RWPE2 (cell line): ENCODE data around the gene MRPS18A.

Experiments used
- ATAC-seq: fragments of 200-7000 bp; cut with Tn5 transposase; 3 replicates; pipeline ENCODE4 v1.9.1; 2021; ENCODE audit warnings: low read depth
- DNase-seq: peaks from one replicate; pipeline ENCODE4 v3.0.0-alpha.2; 2020; ENCODE audit warnings: low spot score
- H3K27ac ChIP-seq: fragments of 450-650 bp; 2 replicates; pipeline ENCODE4 v1.5.1; 2017; ENCODE audit warnings: mild to moderate bottlenecking; ENCODE audit not compliant: poor library complexity, severe bottlenecking
- H3K27me3 ChIP-seq: fragments of 250-450 bp; sonication (Bioruptor Pico); 2 replicates; pipeline ENCODE4 v1.5.1; 2021; ENCODE audit warnings: mild to moderate bottlenecking, moderate library complexity; ENCODE audit not compliant: insufficient read depth, poor library complexity, severe bottlenecking
- H3K36me3 ChIP-seq: fragments of 250-450 bp; sonication (Bioruptor Pico); 2 replicates; pipeline ENCODE4 v1.5.1; 2020; ENCODE audit warnings: low read depth, mild to moderate bottlenecking, moderate library complexity
- H3K4me1 ChIP-seq: fragments of 250-450 bp; sonication (Bioruptor Pico); 2 replicates; pipeline ENCODE4 v1.5.1; 2021; ENCODE audit warnings: mild to moderate bottlenecking, moderate library complexity; ENCODE audit not compliant: insufficient read depth, poor library complexity, severe bottlenecking
- H3K4me3 ChIP-seq: fragments of 250-450 bp; sonication (Bioruptor Pico); 2 replicates; pipeline ENCODE4 v1.5.1; 2021; ENCODE audit warnings: mild to moderate bottlenecking, moderate library complexity; ENCODE audit not compliant: severe bottlenecking
- H3K9me3 ChIP-seq: fragments of 250-450 bp; sonication (Bioruptor Pico); 2 replicates; pipeline ENCODE4 v1.5.1; 2021; ENCODE audit warnings: mild to moderate bottlenecking, moderate library complexity; ENCODE audit not compliant: severe bottlenecking
- TF ChIP-seq, protein P1 (sequence below): fragments of 450-650 bp; IDR thresholded peaks from one replicate; pipeline ENCODE4 v1.5.1; 2017; ENCODE audit warnings: mild to moderate bottlenecking, moderate library complexity; ENCODE audit not compliant: poor library complexity, severe bottlenecking

Gene MRPS18A

DNA sequence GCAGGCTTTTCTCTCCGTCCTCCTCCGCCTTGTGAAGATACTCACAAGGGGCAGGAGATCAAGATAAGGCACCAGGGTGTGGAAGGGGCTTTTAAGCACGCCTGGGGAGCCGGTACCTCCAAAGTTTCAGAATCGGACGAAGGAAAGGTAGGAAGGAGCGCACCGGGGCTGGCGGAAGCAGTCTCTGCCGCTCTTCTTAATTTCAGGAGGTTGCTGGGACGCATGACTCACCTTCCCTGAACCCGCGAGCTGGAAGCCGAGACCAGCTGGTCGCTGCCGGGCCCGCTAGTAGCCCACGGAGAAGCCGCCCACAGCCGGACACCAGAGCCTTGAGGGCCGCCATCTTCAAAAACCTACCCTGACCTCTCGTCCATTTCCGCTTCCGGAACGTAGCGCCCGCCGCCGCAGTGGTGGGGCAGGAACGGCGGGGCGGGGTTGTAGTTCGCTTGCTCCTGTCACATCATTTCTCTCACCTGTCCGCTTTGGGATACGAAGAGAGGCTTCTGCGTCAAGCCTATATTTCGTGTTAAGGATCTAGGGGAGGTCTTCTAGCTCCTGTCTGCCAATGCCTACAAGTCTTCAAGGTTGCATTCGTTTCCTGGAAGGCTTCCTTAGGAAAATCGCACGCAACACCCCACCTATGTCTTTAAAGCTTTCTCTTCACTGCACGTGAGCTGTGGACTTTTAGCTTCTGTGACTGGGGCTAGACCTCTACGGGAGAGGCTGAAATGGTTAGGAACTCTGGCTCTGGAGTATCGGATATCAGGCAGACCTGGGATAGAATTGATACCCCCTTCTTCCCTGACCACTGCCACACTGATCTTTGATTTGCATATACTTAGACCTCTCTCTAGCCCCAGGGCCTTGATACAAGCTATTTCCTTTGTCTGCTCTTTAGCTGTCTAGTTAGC, at the start of gene MRPS18A:
MRPS18A (minus strand) TSS at position 355 of the 911 bp plus-strand sequence; CDS start at position 343, 12 bp downstream.
- Histone ChIP-seq H3K27me3 (no peaks in the 10 kb centered on the region), H3K36me3 (peaks cover 16% of the 10 kb centered on the region; the same call in 1 of the 2 replicates), H3K27ac (peak within 1 kb of the TSS; percentile 57), H3K9me3 (no peaks in the 10 kb centered on the region), H3K4me3 (peak within 1 kb of the TSS; percentile 86), H3K4me1 (peaks cover 12% of the 10 kb centered on the region)
- DNase-seq (peak; percentile 86), ATAC-seq (peak; percentile 98)
- TF ChIP-seq, protein P1, sequence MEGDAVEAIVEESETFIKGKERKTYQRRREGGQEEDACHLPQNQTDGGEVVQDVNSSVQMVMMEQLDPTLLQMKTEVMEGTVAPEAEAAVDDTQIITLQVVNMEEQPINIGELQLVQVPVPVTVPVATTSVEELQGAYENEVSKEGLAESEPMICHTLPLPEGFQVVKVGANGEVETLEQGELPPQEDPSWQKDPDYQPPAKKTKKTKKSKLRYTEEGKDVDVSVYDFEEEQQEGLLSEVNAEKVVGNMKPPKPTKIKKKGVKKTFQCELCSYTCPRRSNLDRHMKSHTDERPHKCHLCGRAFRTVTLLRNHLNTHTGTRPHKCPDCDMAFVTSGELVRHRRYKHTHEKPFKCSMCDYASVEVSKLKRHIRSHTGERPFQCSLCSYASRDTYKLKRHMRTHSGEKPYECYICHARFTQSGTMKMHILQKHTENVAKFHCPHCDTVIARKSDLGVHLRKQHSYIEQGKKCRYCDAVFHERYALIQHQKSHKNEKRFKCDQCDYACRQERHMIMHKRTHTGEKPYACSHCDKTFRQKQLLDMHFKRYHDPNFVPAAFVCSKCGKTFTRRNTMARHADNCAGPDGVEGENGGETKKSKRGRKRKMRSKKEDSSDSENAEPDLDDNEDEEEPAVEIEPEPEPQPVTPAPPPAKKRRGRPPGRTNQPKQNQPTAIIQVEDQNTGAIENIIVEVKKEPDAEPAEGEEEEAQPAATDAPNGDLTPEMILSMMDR = no peak

DNA sequence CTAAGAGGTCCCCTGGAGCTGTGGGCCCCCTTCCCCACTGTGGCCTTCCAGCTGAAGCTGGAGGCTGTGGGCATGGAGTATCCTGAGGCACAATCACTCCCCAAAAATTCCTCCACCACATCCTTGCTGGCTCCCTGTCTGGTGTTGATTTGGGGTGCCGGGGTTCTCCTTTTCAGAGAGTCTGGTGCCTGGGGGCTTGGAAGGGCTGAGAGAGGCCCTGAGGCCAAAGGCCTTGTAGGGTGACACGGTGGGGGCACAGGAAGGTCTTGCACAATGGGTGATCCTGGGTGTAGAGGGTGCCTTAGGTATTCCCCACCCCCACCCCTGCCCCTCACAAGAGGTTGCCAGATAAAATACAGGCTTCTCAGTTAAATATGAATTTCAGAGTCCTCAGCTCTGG, 49.3 kb upstream of the MRPS18A start:
- TF ChIP-seq, protein P1 = no peak
- DNase-seq = no peak
- peak overlapping the region; percentile 80 for H3K27ac ChIP-seq
- no peak overlapping the region for H3K4me3 ChIP-seq
- H3K9me3 ChIP-seq = peaks cover 9% of the 10 kb centered on the region
- no peaks in the 10 kb centered on the region for H3K36me3 ChIP-seq
- no peak for ATAC-seq
- no peaks in the 10 kb centered on the region for H3K27me3 ChIP-seq
- H3K4me1 ChIP-seq = peaks cover 39% of the 10 kb centered on the region

DNA sequence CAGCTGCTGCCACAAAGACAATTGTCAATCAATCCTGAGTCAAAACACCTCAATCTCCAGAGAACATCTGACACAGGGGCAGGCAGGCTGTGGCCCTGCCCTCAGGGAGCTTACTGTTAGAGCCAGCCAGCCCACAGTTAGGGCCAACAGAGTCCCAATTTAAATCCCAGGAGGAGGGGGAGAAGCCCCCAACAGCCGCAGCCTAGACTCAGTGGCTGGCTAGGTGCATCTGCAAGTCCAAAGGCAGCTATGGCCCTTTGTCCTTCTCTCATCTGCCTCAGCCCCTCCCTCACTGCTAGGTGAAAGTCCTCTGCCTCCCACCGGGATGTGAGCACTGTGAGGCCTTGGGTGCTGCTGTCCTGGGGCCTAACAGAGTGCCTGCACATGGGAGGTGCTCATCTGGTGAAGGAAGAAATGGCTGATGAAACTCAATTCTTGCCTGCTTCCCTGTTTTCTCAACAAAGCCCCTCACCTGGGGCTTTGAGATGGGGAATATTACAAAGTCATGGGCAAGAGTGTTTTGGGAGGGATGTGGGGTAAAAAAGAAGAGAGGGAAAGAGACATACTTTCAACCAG, 48.7 kb upstream of the MRPS18A start:
- DNase-seq (no peak), ATAC-seq (no peak)
- Histone ChIP-seq H3K27ac (peak overlapping the region; percentile 80), H3K4me3 (no peak overlapping the region), H3K4me1 (peaks cover 39% of the 10 kb centered on the region), H3K9me3 (peaks cover 14% of the 10 kb centered on the region), H3K36me3 (no peaks in the 10 kb centered on the region), H3K27me3 (no peaks in the 10 kb centered on the region)
- TF ChIP-seq, protein P1 = no peak

DNA sequence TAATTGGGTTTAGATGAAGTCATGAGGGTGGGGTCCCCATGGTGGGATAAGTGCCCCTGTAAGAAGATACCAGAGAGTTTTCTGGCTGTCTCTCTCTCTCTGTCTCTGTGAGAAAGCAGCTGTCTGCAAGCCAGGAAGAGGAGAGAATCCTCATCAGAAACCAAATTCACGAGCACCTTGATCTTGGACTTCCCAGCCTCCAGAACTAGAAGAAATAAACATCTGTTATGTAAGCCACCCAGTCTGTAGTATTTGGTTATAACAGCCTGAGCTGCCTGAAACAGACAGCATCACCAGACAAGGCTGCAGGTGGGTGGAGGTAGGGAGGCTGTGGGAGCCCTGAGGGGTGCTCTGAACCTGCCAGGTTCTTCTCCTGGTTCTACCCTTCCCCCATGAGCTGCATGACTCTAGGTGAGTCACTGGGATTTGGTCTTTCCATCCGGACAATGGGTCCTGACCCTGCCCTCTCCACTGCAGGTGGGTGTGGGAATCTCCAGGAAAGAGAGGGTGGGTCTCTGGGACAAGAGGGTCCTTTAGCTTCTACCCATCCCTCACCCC, 48.1 kb upstream of the MRPS18A start:
- Histone ChIP-seq H3K4me3 (no peak overlapping the region), H3K36me3 (no peaks in the 10 kb centered on the region), H3K9me3 (peaks cover 20% of the 10 kb centered on the region), H3K27ac (peak overlapping the region; percentile 80), H3K4me1 (peaks cover 39% of the 10 kb centered on the region), H3K27me3 (no peaks in the 10 kb centered on the region)
- TF ChIP-seq, protein P1 = no peak
- ATAC-seq (no peak), DNase-seq (no peak)
